Cardiac fibroblast (primary cell): Measurements from ENCODE around the gene WDR45B.

Experiments
- DNase-seq, 2 donors: peaks; one replicate each; pipeline versions ENCODE4 v3.0.0 to v3.0.0-alpha.2; 2010; ENCODE audit warnings: low read depth in 2 of 2
- H3K4me3 ChIP-seq, 2 donors: replicated peaks in 1 of 2; 1 replicate in 1 of 2; 2 replicates in 1 of 2; pipeline ENCODE4 v1.5.1; 2011; ENCODE audit warnings: low read depth in 2 of 2, low read length in 2 of 2, mild to moderate bottlenecking in 2 of 2, moderate library complexity in 1 of 2
- TF ChIP-seq, protein P1 (sequence below): IDR thresholded peaks from one replicate; pipeline ENCODE4 v1.5.1; 2011; ENCODE audit warnings: low read depth, mild to moderate bottlenecking, low read length, inconsistent platforms

Gene WDR45B

DNA sequence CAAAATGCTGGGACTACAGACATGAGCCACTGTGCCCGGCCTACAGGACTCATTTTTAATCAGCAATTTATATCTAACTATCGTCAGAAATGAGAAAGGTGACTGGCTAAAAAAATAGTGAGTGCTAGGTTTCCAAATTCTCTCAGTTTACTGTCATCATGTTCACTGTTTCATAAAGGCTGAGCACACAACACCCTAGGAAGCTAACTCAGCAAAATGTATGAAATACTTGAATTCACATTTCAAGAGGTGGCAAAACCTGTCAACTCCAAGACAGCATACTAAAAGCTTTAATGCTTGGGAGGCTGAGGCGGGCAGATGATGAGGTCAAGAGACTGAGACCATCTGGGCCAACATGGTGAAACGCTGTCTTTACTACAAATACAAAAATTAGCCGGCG is 16.7 kb downstream of the WDR45B start:
- no peak overlapping the region for H3K4me3 ChIP-seq
- TF ChIP-seq, protein P1, sequence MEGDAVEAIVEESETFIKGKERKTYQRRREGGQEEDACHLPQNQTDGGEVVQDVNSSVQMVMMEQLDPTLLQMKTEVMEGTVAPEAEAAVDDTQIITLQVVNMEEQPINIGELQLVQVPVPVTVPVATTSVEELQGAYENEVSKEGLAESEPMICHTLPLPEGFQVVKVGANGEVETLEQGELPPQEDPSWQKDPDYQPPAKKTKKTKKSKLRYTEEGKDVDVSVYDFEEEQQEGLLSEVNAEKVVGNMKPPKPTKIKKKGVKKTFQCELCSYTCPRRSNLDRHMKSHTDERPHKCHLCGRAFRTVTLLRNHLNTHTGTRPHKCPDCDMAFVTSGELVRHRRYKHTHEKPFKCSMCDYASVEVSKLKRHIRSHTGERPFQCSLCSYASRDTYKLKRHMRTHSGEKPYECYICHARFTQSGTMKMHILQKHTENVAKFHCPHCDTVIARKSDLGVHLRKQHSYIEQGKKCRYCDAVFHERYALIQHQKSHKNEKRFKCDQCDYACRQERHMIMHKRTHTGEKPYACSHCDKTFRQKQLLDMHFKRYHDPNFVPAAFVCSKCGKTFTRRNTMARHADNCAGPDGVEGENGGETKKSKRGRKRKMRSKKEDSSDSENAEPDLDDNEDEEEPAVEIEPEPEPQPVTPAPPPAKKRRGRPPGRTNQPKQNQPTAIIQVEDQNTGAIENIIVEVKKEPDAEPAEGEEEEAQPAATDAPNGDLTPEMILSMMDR = no peak
- DNase-seq = no peak

DNA sequence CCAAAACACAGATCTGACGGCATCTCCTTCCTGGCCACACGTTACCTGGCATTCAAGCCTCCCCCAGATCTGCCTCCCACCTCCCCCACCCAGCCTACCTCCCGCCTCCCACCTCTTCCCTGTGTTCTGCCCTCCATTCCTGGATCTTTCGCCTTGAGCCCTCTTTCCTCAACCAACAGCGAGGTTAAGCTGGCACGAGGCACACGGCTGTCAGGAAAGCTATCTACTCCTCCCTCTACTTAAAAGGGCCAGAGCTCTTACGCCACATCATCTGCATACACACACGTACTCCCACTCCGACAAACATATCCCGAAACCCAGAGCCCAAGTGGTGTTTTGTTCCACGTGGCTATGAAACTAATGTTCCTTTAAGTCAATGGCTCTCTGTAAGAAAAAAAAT is 18.0 kb downstream of the WDR45B start:
- TF ChIP-seq, protein P1 = no peak
- no peak overlapping the region for H3K4me3 ChIP-seq
- DNase-seq = no peak

DNA sequence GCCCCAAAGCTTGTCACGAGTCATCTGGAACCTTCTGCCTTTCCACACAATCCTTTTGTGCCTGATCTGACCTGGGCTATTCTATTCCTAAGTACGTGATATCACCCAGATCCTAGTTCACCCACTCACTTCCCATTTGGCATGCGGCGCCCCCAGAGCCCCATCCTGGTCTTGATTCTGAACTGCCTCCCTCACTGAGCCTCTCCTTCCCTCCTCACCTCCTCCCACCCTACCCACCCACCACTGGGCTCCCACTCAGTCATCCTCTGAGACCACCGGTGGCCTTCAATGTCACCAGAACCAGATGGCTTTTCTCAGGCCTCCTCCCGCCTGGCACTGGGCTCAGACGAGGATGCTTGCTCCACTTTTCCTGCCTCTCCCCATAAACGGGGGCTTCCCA is 18.5 kb downstream of the WDR45B start:
- TF ChIP-seq, protein P1 = no peak
- no peak overlapping the region for H3K4me3 ChIP-seq
- no peak for DNase-seq

DNA sequence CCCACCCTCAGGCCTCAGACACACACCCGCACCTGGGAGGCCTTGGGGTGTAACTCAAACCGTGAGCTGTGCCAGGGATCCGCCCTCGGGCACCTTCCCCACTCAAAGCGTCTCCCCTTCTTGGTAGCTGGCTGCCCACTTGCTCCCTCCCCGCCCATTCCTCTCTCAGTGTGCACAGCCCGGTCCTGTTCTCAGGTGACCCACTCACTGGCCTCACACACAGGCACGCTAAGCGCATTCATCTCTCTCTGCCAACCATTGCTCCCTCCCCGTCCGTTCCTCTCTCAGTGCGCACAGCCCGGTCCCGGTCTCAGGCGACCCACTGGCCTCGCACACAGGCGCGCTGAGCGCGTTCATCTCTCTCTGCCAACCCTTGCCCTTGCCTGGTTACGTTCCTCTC is 20.8 kb downstream of the WDR45B start:
- TF ChIP-seq, protein P1 = no peak
- no peak overlapping the region for H3K4me3 ChIP-seq
- no peak for DNase-seq

DNA sequence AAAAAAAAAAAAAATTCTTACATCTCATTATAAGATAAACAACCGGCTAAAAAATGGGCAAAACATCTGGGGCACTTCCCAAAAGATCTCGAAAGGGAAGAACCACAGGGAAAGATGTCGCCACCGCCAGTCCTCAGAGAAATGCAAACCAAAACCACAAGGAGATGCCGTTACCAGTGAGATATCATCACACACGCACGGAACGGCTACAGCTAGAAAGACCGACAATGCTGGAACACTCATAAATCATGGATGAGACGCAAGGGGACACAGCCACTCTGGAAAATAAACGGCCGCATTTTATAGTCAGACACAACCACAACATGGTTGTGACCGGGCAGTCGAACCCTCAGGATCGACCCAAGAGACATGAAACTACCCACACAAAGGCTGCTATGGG is 24.5 kb downstream of the WDR45B start:
- TF ChIP-seq, protein P1 = no peak
- H3K4me3 ChIP-seq = no peak overlapping the region
- no peak for DNase-seq

DNA sequence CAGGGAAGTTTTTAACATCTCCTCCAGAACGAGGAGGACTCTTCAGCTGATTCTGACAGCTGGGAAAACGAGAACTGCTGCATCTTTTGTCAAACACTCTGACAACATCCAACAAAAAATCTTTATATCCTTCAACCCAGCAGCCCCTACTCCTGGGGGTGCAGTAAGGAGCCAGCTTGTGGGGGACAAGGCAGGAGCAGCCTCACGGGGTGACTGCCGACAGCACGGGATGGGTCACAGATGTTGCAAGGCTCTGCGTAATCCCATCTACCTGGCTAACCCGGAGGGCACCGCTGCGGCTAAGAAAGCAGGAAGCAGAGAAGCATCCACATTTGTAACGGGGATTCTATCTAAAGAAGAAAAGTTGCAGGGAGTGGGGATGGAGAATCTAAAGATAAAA is 28.6 kb downstream of the WDR45B start:
- DNase-seq = no peak
- no peak overlapping the region for H3K4me3 ChIP-seq
- TF ChIP-seq, protein P1 = no peak

DNA sequence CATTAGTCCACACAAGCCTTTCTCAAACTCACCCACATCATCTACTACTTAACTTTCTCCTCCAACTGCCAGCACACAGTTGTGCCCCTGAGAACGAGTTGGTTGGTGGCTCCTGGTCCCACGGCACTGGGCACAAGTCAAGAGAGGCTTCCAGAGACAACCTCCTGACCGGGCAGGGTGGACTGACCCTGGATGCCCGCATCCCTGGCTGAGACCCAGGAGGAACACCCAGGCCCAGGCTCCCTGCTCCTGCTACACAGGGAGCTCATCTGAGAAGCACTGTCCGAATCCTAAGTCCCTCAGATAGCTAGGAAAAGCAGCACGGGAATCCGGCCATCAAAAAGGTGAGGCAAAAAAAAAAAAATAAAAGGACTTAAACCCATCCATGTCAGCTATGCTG is 29.0 kb downstream of the WDR45B start:
- H3K4me3 ChIP-seq = no peak overlapping the region
- TF ChIP-seq, protein P1 = no peak
- no peak for DNase-seq
